HEK293T (cell line): Measurements from ENCODE around the gene STK38L.

ENCODE experiments used
- ARNT ChIP-seq: fragments of 450-650 bp; IDR thresholded peaks from 2 replicates; pipeline ENCODE4 v1.6.1; 2017; ENCODE audit warnings: mild to moderate bottlenecking
- BHLHE40 ChIP-seq: fragments of 450-650 bp; IDR thresholded peaks from 2 replicates; pipeline ENCODE4 v1.6.1; 2016; ENCODE audit warnings: mild to moderate bottlenecking, moderate library complexity, borderline replicate concordance
- CTBP1 ChIP-seq: fragments of 450-650 bp; IDR thresholded peaks from 2 replicates; pipeline ENCODE4 v1.6.1; 2016; ENCODE audit warnings: borderline replicate concordance
- ELF4 ChIP-seq: fragments of 450-650 bp; IDR thresholded peaks from 2 replicates; pipeline ENCODE4 v1.6.1; 2017; ENCODE audit warnings: antibody characterized with exemption
- FOXK2 ChIP-seq: fragments of 450-650 bp; IDR thresholded peaks from 2 replicates; pipeline ENCODE4 v1.6.1; 2016; ENCODE audit warnings: mild to moderate bottlenecking
- FOXM1 ChIP-seq: fragments of 450-650 bp; IDR thresholded peaks from 2 replicates; pipeline ENCODE4 v1.6.1; 2017; ENCODE audit warnings: mild to moderate bottlenecking, borderline replicate concordance
- LEF1 ChIP-seq: fragments of 450-650 bp; IDR thresholded peaks from 2 replicates; pipeline ENCODE4 v1.6.1; 2017; ENCODE audit warnings: mild to moderate bottlenecking, borderline replicate concordance
- NFRKB ChIP-seq: fragments of 450-650 bp; IDR thresholded peaks from 2 replicates; pipeline ENCODE4 v1.6.1; 2016; ENCODE audit warnings: mild to moderate bottlenecking, moderate library complexity
- SP1 ChIP-seq: fragments of 450-650 bp; IDR thresholded peaks from 2 replicates; pipeline ENCODE4 v1.6.1; 2017
- TARDBP ChIP-seq: fragments of 450-650 bp; IDR thresholded peaks from 2 replicates; pipeline ENCODE4 v1.6.1; 2016
- ZNF384 ChIP-seq: fragments of 450-650 bp; IDR thresholded peaks from 2 replicates; pipeline ENCODE4 v1.6.1; 2016
- TF ChIP-seq, protein P1 (sequence below): fragments of 450-650 bp; IDR thresholded peaks from 2 replicates; pipeline ENCODE4 v1.6.1; 2016

DNA sequence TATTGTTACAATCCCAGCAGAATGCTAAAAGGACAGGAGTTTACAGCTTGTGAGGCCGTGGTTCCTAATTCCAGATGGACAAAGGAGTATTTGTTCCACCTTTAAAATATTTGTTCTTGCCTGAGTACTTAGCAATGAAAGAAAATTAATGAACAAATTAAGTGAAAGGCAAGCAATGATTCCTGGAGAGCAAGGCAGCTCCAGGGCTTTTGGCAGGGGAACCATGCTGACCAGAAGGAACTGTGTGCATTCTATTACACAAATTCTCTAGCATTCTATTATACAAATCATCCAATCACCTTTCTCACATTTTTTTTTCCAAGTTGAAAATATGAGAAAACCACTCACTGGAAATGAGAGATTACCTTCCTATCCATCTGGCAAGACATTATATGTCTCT lies 86.8 kb downstream of the STK38L start:
- no peak for TF ChIP-seq SP1
- no peak for TF ChIP-seq BHLHE40
- no peak for TF ChIP-seq TARDBP
- TF ChIP-seq, protein P1, sequence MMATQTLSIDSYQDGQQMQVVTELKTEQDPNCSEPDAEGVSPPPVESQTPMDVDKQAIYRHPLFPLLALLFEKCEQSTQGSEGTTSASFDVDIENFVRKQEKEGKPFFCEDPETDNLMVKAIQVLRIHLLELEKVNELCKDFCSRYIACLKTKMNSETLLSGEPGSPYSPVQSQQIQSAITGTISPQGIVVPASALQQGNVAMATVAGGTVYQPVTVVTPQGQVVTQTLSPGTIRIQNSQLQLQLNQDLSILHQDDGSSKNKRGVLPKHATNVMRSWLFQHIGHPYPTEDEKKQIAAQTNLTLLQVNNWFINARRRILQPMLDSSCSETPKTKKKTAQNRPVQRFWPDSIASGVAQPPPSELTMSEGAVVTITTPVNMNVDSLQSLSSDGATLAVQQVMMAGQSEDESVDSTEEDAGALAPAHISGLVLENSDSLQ = no peak
- TF ChIP-seq ARNT = no peak
- TF ChIP-seq FOXM1 = no peak
- no peak for TF ChIP-seq FOXK2
- no peak for TF ChIP-seq NFRKB
- TF ChIP-seq ZNF384 = no peak
- no peak for TF ChIP-seq CTBP1
- no peak for TF ChIP-seq ELF4
- TF ChIP-seq LEF1 = no peak
